CD8-positive, alpha-beta memory T cell (primary cell): ENCODE measurements around the gene NSDHL. TPM values are rescaled to one million over a fixed set of nuclear protein-coding genes. Genes with fewer than 3 reads are reported as not detected.

Source experiments
- CTCF ChIA-PET: fragments of 350-600 bp; sonication (Branson Sonifier 250); formaldehyde crosslinking; loops from one replicate; lab custom pipeline; 2021; ENCODE audit warnings: antibody characterized with exemption; lab: Charles Lee
- POLR2A ChIA-PET: fragments of 350-600 bp; sonication (Branson Sonifier 250); formaldehyde crosslinking; loops from one replicate; lab custom pipeline; 2021; ENCODE audit warnings: antibody characterized with exemption; lab: Charles Lee
- DNase-seq, 5 donors: peaks; one replicate each; pipeline versions ENCODE4 v3.0.0 to v3.0.0-alpha.2; 2020 to 2022; ENCODE audit warnings: mixed read lengths in 1 of 5
- H3K27ac ChIP-seq: one replicate; pipeline ENCODE4 v1.7.0; 2013; ENCODE audit warnings: low read depth, mild to moderate bottlenecking, low read length, moderate library complexity
- H3K27me3 ChIP-seq: 2 replicates; pipeline ENCODE4 v1.7.0; 2013; ENCODE audit warnings: low read length, mild to moderate bottlenecking; ENCODE audit not compliant: insufficient read depth, poor library complexity, severe bottlenecking
- H3K36me3 ChIP-seq: 2 replicates; pipeline ENCODE4 v1.7.0; 2013; ENCODE audit warnings: mild to moderate bottlenecking, low read length, moderate library complexity; ENCODE audit not compliant: insufficient read depth
- H3K4me1 ChIP-seq: 2 replicates; pipeline ENCODE4 v1.7.0; 2013; ENCODE audit warnings: mild to moderate bottlenecking, low read length, moderate library complexity; ENCODE audit not compliant: insufficient read depth
- H3K4me3 ChIP-seq: 2 replicates; pipeline ENCODE4 v1.7.0; 2013; ENCODE audit warnings: mild to moderate bottlenecking, low read length
- H3K9me3 ChIP-seq: 2 replicates; pipeline ENCODE4 v1.7.0; 2013; ENCODE audit warnings: mild to moderate bottlenecking, low read length
- H3K27ac Mint-ChIP-seq, 8 donors: one replicate each; pipeline ENCODE4 v1.8.0; 2020 to 2021; ENCODE audit warnings: mixed read lengths in 8 of 8, mild to moderate bottlenecking in 6 of 8, inconsistent platforms in 3 of 8, moderate library complexity in 3 of 8
- H3K27me3 Mint-ChIP-seq, 2 donors: one replicate each; pipeline ENCODE4 v1.8.0; 2020 to 2021; ENCODE audit warnings: mixed read lengths in 2 of 2, mild to moderate bottlenecking in 1 of 2, moderate library complexity in 1 of 2
- H3K36me3 Mint-ChIP-seq, 3 donors: one replicate each; pipeline ENCODE4 v1.8.0; 2020 to 2021; ENCODE audit warnings: mixed read lengths in 3 of 3, inconsistent platforms in 1 of 3, mild to moderate bottlenecking in 1 of 3
- H3K4me1 Mint-ChIP-seq, 3 donors: one replicate each; pipeline ENCODE4 v1.8.0; 2020 to 2021; ENCODE audit warnings: mixed read lengths in 3 of 3, inconsistent platforms in 1 of 3, mild to moderate bottlenecking in 1 of 3
- H3K4me3 Mint-ChIP-seq, 7 donors: one replicate each; pipeline ENCODE4 v1.8.0; 2020 to 2021; ENCODE audit warnings: mixed read lengths in 7 of 7, mild to moderate bottlenecking in 6 of 7, moderate library complexity in 4 of 7, inconsistent platforms in 2 of 7
- H3K9me3 Mint-ChIP-seq, 5 donors: one replicate each; pipeline ENCODE4 v1.8.0; 2020 to 2022; ENCODE audit warnings: mixed read lengths in 5 of 5, mild to moderate bottlenecking in 3 of 5, moderate library complexity in 2 of 5, inconsistent platforms in 1 of 5
- polyA plus RNA-seq: library from polyadenylated mRNA; unstranded; fragments of 300-500 nt; fragmentation: Illumina TruSeq; gene quantifications from one replicate; pipeline ENCODE4 v1.2.3, GENCODE V29; 2021
- total RNA-seq, 2 experiments: library from RNA; stranded (reverse); gene quantifications; one replicate each; pipeline ENCODE4 v1.2.3, GENCODE V29; 2021

The NSDHL gene
- total and polyA plus RNA-seq, 3 experiments from 2014 or later, result 15.0 to 21.8 (median 20.3) TPM

DNA sequence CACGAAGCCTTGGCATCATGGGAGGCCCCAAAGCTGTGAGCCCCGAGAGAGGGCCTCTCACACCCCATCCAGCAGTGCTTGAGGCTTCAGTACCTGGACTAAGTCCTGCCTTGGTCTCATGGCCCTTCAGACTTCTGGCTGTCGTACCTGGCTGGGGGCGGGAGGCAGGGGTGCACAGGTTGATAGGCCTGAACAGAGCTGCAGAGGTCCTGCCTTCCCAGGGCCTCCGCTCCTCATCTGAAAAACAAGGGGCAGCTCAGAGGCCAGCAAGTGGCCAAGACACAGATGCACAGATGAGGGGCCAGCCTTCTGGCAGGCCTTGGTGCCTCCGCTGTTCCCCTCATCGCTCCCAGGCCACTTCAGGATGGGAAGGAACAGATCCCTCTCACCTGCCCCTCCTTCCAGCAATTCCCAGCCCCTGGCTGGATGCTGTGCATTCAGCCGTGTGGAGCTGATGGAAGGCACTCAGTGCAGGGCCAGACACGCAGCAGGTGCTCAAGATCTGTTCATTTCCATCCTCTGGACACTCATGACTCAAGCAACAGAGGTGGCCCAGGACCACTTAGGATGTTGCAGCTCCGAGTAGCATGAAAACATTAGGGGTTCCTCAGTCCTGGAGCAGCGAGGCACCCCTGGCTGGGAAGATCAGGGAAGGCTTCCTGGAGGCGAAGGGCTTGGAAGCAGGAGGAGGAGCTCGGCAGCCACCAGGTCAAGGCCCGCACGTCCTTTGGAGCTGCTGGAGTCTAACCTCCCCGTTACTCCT is 68.4 kb downstream of the NSDHL start:
- DNase-seq, result no peak
- POLR2A ChIA-PET, result no interaction called here
- H3K27me3 ChIP-seq, result no peaks in the 10 kb centered on the region

DNA sequence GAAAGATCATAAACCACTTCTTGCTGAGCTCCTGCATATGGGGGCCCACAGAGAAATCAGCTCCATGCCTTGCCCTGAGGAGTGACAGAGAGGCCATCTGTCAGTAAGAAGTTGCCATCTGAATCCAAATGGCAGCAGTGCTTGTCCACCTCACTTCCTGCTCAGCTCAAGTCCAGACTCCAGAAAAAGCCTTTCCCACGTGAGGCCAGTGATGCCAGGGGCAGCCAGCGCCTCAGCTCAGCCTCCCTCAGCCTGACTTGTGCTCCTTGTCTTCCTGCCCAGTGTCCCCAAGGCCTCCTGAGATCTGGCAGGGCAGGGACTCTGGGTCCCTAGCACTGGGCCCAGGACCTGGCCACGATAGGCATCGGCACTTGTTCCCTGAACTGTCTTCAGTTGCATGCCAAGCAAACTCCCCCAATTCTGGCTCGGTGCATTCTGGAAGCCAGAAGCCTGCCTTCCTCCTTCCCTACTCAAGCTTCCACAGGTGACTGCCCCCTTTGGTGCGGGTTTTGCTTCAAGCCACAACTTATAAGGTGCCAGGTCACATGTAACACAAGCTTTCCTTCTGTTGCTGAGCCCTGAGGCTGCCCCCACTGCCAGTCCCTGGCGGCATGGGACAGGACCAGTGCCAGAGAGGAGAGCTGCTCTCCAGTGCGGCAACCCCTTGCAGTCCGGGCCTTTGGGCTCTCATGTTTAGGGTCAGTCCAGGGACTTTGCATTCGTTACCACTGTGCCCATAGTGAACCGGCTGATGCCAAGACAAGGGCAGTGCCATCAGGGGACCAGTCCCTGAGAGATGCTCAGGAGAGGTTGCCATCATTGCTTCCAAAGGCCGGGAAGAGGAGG is 69.2 kb downstream of the NSDHL start:
- ChIA-PET POLR2A (no interaction called here), CTCF (interaction anchor here (0.9 kb wide), 1 partner anchor 10 kb away, joined by 3 read pairs; no protein-coding TSS in a partner anchor)
- Histone ChIP-seq H3K4me3 (no peak overlapping the region), H3K36me3 (no peaks in the 10 kb centered on the region), H3K27ac (no peak overlapping the region), H3K4me1 (no peaks in the 10 kb centered on the region), H3K27me3 (no peaks in the 10 kb centered on the region), H3K9me3 (no peaks in the 10 kb centered on the region)
- no peaks in the 10 kb centered on the region for H3K9me3 Mint-ChIP-seq
- no peak overlapping the region for H3K27ac Mint-ChIP-seq
- no peak for DNase-seq
- no peaks in the 10 kb centered on the region for H3K36me3 Mint-ChIP-seq
- no peak overlapping the region for H3K4me3 Mint-ChIP-seq
- H3K27me3 Mint-ChIP-seq, result peaks cover 28% of the 10 kb centered on the region in 2 donors
- no peaks in the 10 kb centered on the region for H3K4me1 Mint-ChIP-seq

More for the DNA sequence above, 68.4 kb downstream of the NSDHL start:
- H3K27ac Mint-ChIP-seq, result no peak overlapping the region
- no peak overlapping the region for H3K4me3 ChIP-seq
- H3K4me1 Mint-ChIP-seq, result no peaks in the 10 kb centered on the region
- no peaks in the 10 kb centered on the region for H3K4me1 ChIP-seq
- no peaks in the 10 kb centered on the region for H3K36me3 Mint-ChIP-seq
- no peak overlapping the region for H3K27ac ChIP-seq
- no peaks in the 10 kb centered on the region for H3K36me3 ChIP-seq
- H3K27me3 Mint-ChIP-seq, result peaks cover 28 to 29% of the 10 kb centered on the region in 2 donors
- CTCF ChIA-PET, result interaction anchor here (0.9 kb wide), 1 partner anchor 9 kb away, joined by 3 read pairs; no protein-coding TSS in a partner anchor
- H3K9me3 ChIP-seq, result no peaks in the 10 kb centered on the region
- H3K4me3 Mint-ChIP-seq, result no peak overlapping the region
- H3K9me3 Mint-ChIP-seq, result no peaks in the 10 kb centered on the region

DNA sequence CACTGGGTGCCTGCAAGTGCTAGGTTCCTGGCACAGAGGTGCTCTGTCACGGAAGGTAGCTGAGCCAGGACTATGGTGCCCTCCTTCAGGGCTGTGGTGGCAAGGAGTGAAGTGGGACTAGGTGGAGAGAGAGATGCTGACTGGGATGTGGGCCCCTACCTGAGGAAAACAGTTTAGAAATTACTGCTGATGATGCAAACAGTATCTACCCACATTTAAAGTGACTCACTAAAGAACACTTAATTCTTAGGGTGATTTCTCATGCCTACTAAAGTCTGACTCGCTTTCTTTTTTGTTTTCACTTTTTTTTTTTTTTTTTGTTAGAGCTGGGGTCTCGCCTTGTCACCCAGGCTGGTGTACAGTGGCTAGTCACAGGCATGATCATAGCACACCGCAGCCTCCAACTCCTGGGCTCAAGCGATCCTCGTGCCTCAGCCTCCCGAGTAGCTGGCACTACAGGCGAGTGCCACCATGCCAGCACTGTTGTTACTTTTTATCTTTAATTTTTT is 70.1 kb downstream of the NSDHL start:
- DNase-seq, result no peak
- POLR2A ChIA-PET, result interaction anchor here (0.6 kb wide), 1 partner anchor 18 kb away, joined by 5 read pairs; no protein-coding TSS in a partner anchor
- Histone ChIP-seq H3K4me1 (no peaks in the 10 kb centered on the region), H3K27ac (no peak overlapping the region), H3K27me3 (no peaks in the 10 kb centered on the region), H3K4me3 (no peak overlapping the region), H3K36me3 (no peaks in the 10 kb centered on the region), H3K9me3 (no peaks in the 10 kb centered on the region)
- Mint-ChIP-seq H3K4me3 (no peak overlapping the region), H3K4me1 (no peaks in the 10 kb centered on the region), H3K27me3 (peaks cover 21 to 22% of the 10 kb centered on the region in 2 donors), H3K27ac (no peak overlapping the region), H3K36me3 (no peaks in the 10 kb centered on the region), H3K9me3 (no peaks in the 10 kb centered on the region)
- CTCF ChIA-PET, result no interaction called here

DNA sequence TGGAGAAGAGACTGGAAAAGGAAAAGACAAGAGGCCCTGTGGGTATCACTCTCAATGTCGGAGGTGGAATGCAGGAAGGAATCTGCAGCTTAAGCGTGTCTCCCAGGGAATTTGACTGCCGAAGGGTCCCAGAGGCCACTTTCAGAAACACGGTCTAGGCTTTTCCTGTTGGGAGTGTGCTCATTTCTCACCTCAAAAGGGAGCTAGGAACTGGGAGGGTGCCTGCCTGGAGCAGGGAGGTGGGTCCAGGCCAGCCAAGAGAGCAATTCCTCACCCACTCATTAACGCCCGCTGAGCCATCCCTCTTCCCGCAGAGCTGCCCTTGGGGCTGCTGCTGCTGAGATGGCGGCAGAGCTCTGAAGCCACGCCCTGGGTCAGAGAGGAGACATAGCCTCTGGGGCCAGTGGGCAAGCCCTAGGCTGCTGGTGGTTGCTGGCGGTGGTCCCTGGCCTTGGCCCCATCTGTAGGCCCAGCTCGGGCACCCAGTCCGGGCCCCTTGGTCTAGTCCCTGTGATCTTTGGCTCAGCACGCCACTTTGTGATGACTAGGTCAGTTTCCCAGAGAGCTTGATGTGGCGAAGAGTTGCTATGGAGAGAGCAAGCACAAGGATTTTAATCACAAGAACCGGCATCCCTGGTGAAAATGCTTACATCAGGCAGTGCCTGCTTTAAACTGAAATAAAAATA is 71.1 kb downstream of the NSDHL start:
- Mint-ChIP-seq H3K36me3 (no peaks in the 10 kb centered on the region), H3K9me3 (no peaks in the 10 kb centered on the region), H3K27ac (no peak overlapping the region), H3K27me3 (peaks cover 11 to 15% of the 10 kb centered on the region in 2 donors), H3K4me3 (no peak overlapping the region), H3K4me1 (no peaks in the 10 kb centered on the region)
- Histone ChIP-seq H3K9me3 (no peaks in the 10 kb centered on the region), H3K4me1 (no peaks in the 10 kb centered on the region), H3K36me3 (no peaks in the 10 kb centered on the region), H3K4me3 (no peak overlapping the region), H3K27me3 (no peaks in the 10 kb centered on the region), H3K27ac (no peak overlapping the region)
- CTCF ChIA-PET, result no interaction called here
- no peak for DNase-seq
- POLR2A ChIA-PET, result no interaction called here

DNA sequence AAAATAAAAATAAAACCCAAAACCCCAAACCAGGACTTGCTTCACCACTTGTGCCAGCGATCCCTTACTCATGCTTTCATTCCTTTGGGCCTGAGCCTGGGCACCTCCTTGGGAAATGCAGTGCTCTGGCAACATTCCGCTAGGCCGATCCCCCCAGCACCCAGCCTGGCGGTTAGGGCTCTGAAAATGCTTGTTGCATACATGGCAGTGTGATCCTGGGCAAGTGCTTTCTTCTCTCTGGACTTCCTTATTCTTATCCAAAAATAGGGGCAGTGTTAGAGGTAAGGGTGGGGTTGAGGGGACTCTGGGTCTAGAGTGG is 71.6 kb downstream of the NSDHL start:
- CTCF ChIA-PET, result no interaction called here
- H3K27ac ChIP-seq, result no peak overlapping the region
- Mint-ChIP-seq H3K4me1 (no peaks in the 10 kb centered on the region), H3K27ac (no peak overlapping the region), H3K27me3 (peaks cover 11 to 16% of the 10 kb centered on the region in 2 donors), H3K36me3 (no peaks in the 10 kb centered on the region), H3K9me3 (no peaks in the 10 kb centered on the region), H3K4me3 (no peak overlapping the region)
- H3K36me3 ChIP-seq, result no peaks in the 10 kb centered on the region
- no peak for DNase-seq
- H3K9me3 ChIP-seq, result no peaks in the 10 kb centered on the region
- POLR2A ChIA-PET, result no interaction called here
- no peak overlapping the region for H3K4me3 ChIP-seq
- no peaks in the 10 kb centered on the region for H3K27me3 ChIP-seq
- no peaks in the 10 kb centered on the region for H3K4me1 ChIP-seq

DNA sequence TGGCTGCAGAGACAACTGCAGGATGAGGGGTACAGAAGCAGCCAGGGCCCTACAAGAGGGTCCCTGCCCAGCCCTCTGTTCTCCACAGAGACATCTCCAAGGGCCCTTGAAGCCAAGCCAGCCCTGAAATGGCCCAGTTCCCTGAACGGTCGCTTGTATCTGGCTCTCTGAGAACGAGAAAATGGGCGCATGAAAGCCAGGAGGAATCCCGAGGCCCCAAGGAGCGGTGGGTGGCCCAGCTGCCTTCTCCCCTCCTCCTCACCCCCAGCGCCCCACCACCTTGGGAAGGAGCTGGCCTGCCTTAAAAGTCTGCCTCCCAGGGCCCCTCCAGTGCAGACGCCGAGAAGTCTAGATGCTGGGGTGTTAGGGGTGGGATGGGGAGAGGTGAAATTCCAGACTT is 72.7 kb downstream of the NSDHL start:
- Histone ChIP-seq H3K27ac (no peak overlapping the region), H3K27me3 (no peaks in the 10 kb centered on the region), H3K4me3 (no peak overlapping the region), H3K9me3 (no peaks in the 10 kb centered on the region), H3K36me3 (no peaks in the 10 kb centered on the region), H3K4me1 (no peaks in the 10 kb centered on the region)
- peaks cover 11 to 20% of the 10 kb centered on the region in 2 donors for H3K27me3 Mint-ChIP-seq
- H3K9me3 Mint-ChIP-seq, result no peaks in the 10 kb centered on the region
- no peak overlapping the region for H3K27ac Mint-ChIP-seq
- H3K36me3 Mint-ChIP-seq, result no peaks in the 10 kb centered on the region
- CTCF ChIA-PET, result no interaction called here
- POLR2A ChIA-PET, result no interaction called here
- no peak for DNase-seq
- no peaks in the 10 kb centered on the region for H3K4me1 Mint-ChIP-seq
- no peak overlapping the region for H3K4me3 Mint-ChIP-seq

DNA sequence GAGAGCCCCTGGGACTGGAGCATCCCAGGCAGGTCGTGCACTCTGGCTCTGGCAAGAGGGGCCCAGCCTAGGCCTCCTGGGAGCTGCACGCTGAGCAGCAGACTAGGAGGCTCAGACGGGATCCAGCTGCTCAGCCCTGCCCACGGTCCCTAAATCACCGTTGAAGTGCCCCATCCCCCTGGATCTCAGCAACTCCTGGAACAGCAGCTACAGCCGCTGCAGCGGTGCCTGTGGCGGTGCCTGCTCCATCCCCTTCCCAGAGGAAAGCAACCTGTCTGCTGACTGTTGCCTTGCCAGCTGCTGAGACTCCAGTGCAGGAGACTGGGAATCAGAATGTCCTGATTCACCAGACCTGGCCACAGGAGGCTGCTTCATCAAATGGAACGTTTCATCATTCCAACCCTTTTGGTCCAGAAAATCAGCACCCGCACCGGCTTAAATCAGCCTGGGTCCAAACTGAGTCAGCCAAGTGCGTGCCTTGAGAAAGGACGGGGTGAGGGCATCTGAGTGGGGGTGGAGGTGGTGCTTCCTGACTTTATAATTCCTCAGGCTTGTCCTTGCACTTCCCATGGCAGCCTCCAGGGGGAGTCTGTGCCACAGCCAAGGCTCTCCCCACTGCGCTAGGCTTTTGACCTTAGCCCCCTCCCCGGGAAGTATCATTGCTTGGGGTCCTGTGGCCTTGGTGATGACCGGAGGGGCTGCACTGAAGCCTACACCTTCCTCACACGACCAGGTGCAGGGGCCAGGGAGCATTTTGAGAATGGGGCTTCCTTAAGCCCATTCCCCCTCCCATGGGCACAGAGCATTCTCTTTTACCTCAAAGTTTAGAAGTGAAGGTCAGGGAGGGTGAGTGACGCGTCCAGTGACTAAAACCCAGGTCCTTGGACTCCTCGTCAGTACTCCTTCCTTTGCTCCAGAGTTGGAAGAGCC is 73.6 kb downstream of the NSDHL start:
- Histone ChIP-seq H3K4me1 (no peaks in the 10 kb centered on the region), H3K9me3 (no peaks in the 10 kb centered on the region), H3K36me3 (no peaks in the 10 kb centered on the region), H3K4me3 (no peak overlapping the region), H3K27me3 (no peaks in the 10 kb centered on the region), H3K27ac (no peak overlapping the region)
- Mint-ChIP-seq H3K27me3 (peaks cover 10 to 17% of the 10 kb centered on the region in 2 donors), H3K9me3 (no peaks in the 10 kb centered on the region), H3K27ac (no peak overlapping the region), H3K36me3 (no peaks in the 10 kb centered on the region), H3K4me3 (no peak overlapping the region), H3K4me1 (no peaks in the 10 kb centered on the region)
- ChIA-PET POLR2A (no interaction called here), CTCF (no interaction called here)
- peak in 3 of 5 donors; percentile 3 to 33 (median 12) for DNase-seq
